ENCODE data around the gene DOCK11.
A peak's percentile ranks its signal among the peaks of the same experiment; 100 is the strongest.
"Not testable (repeated sequence)": the region's sequence is repeated elsewhere in the genome, so short reads cannot be mapped to it uniquely, and the experiment has no call there.

The DOCK11 gene

DNA sequence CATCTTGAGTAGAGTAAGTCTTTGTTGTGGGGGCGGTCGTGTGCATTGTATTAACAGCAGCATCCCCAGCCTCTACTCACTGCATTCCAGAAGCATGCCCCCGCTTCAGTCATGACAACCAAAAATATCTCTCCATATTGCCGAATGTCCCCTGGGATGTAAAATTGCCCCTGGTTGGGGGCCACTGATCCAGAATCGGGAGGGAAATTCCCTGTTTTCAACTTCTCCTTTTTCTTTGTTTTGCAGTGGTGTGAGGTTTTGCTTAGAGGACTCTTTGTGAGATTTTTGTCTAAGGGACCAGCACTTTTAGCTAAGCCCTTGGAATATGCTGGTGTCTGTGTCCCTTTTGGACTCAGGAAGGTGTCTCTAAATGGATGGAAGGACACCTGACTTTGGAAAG is 228.8 kb downstream of the DOCK11 start:
- Mint-ChIP-seq H3K4me1 (ENCODE audit: low read depth) (peaks cover 16% of the 10 kb centered on the region), H3K36me3 (ENCODE audit: low read depth) (no peaks in the 10 kb centered on the region), H3K4me3 (no peak overlapping the region), H3K27ac (peak overlapping the region; percentile 68), H3K9me3 (no peaks in the 10 kb centered on the region), H3K27me3 (peaks cover 8% of the 10 kb centered on the region)

DNA sequence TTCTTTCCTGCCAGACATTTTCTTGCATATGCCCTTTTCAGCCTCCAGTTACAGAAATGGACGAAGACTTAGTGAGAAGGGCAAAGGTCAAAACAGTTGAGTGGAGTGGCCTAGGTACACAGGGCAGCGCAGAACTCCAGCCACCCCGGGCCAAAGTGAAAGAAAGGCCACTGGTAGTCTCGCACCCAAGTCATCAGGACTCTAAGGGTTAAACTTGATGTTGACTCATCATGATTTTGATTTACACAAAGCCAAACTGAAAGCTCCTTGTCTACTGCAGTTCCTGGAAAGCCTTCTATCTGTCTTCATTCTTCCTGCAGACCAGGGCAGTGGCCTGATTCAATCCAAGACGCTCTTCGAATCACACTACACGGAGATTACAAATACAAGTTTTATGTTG is 229.2 kb downstream of the DOCK11 start:
- H3K27me3 Mint-ChIP-seq: peaks cover 8% of the 10 kb centered on the region
- no peak overlapping the region for H3K4me3 Mint-ChIP-seq
- H3K36me3 Mint-ChIP-seq (ENCODE audit: low read depth): no peaks in the 10 kb centered on the region
- H3K27ac Mint-ChIP-seq: no peak overlapping the region
- peaks cover 16% of the 10 kb centered on the region for H3K4me1 Mint-ChIP-seq (ENCODE audit: low read depth)
- H3K9me3 Mint-ChIP-seq: no peaks in the 10 kb centered on the region

DNA sequence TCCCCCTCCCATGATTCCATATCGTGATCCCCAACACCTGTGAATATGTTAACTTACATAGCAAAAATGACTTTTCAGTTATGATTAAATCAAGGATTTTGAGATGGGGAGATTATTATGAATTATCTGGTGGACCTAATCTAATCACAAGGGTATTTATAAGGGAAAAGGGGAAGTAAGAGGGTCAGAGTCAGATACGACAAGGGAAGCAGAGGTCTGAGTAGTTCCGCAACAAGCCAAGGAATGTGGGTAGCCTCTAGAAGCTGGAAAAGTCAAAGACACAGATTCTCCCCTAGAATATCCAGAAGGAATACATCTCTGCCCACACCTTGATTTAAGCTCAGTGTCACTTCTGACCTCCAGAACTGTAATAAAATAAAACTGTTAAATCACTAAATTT is 230.8 kb downstream of the DOCK11 start:
- H3K9me3 Mint-ChIP-seq: no peaks in the 10 kb centered on the region
- H3K27ac Mint-ChIP-seq: no peak overlapping the region
- peaks cover 15% of the 10 kb centered on the region for H3K27me3 Mint-ChIP-seq
- peak overlapping the region; percentile 53 for H3K4me3 Mint-ChIP-seq
- H3K4me1 Mint-ChIP-seq (ENCODE audit: low read depth): peaks cover 16% of the 10 kb centered on the region
- no peaks in the 10 kb centered on the region for H3K36me3 Mint-ChIP-seq (ENCODE audit: low read depth)

DNA sequence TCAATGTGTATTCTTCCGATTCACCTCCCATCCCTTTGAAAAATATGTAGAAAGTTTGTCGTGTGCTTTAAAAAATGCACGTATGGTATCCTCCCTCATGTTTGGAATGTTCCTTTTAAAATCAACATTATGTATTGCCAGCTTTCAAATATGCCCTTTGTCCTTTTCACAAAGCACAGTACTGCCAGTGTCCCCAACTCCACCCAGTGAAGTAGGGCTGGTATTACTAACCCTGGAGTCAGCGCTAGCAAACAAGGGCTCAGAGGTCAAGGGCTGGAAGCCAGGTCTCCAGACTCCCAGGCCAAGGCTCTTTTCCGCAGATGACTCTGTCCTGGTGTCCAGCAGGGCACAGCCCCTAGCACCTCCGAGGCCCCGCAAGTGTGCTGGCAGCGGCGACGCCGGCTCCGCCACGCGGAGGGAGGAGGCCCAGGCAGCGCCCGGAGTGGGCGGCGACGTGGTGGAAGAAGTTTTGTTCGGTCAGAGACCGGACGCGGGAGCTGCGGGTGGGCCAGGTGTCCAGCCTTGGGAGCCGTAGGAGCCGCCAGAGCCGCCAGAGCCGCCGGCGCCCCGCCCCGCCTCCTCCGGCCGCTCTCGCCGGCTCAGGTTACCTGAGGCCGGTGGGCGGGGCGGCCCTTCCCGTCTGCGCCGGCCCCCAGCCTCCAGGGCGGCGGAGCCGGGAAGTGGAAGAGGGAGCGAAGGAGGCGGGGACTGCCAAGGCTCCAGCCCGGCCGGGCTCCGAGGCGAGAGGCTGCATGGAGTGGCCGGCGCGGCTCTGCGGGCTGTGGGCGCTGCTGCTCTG is 231.5 kb downstream of the DOCK11 start, which contains the start of gene IL13RA1:
IL13RA1 (plus strand) TSS at position 720 of the 799 bp plus-strand sequence; CDS start at position 753, 33 bp downstream.
- peak within 1 kb of the TSS; percentile 63 for H3K4me3 Mint-ChIP-seq
- no peak within 1 kb of the TSS for H3K27ac Mint-ChIP-seq
- H3K4me1 Mint-ChIP-seq (ENCODE audit: low read depth): peaks cover 16% of the 10 kb centered on the region
- H3K36me3 Mint-ChIP-seq (ENCODE audit: low read depth): no peaks in the 10 kb centered on the region
- H3K27me3 Mint-ChIP-seq: peaks cover 15% of the 10 kb centered on the region
- no peaks in the 10 kb centered on the region for H3K9me3 Mint-ChIP-seq

DNA sequence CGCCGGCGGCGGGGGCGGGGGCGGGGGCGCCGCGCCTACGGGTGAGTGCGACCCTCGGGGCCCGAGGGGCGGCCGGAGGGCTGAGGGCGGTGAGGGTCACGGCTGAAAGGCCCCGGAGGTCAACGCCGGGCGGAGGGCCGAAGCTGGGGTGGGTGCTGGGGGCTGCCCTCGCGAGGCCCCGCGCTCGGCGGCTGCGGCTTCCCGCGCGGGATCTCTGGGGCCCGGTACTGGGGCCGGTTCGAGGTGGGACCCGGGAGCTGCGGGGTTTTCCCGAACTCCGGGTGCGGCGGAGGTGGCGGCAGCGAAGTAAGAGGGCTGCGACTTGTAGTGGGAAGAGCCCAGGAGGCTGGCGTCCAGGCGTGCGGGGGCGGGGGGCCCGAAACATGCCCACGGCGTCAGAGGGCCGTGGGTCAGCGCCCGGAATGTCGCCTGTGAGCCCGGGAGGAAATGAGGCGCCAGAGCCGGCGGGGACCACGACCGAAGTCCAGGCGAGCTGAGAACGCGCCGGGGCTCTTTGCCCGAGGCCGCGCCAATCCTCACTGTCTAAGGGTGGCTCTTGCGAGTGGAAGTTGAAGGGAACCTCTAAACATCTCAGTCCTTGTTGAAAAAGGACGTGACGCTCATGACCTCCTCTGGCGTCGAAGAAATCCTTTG is 232.2 kb downstream of the DOCK11 start:
- H3K36me3 Mint-ChIP-seq (ENCODE audit: low read depth): no peaks in the 10 kb centered on the region
- no peak overlapping the region for H3K27ac Mint-ChIP-seq
- no peaks in the 10 kb centered on the region for H3K9me3 Mint-ChIP-seq
- H3K4me3 Mint-ChIP-seq: peak overlapping the region; percentile 63
- peaks cover 16% of the 10 kb centered on the region for H3K4me1 Mint-ChIP-seq (ENCODE audit: low read depth)
- H3K27me3 Mint-ChIP-seq: peaks cover 15% of the 10 kb centered on the region

DNA sequence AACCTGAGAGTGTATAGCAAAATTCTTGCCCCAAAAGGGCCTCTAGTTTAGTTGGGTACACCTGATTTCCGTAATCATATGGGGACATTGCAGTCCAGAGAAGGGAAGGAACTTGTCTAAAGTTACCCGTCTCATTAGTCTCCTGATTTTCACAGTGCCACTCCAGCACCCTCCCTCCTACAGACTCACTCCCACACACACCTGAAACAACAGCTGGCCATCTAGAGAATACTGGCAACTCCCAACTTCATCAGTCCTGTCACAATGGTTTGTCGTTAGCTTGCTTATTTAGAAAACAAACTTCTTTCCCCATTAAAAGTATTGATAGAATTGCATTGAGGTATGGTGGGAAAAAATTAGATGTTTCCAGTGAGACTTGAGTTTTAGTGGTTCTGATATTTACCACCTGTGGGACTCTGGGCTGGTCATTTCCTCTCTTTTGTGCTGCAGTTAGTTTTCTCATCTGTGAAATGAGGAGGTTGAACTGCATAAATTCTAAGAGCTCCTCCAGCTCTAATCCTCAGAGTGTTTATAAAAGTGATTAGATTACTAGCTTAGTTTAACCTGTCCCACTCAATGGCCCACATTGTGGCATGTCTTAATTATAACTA is 233.5 kb downstream of the DOCK11 start:
- Mint-ChIP-seq H3K4me1 (ENCODE audit: low read depth) (peaks cover 8% of the 10 kb centered on the region), H3K9me3 (no peaks in the 10 kb centered on the region), H3K27me3 (peaks cover 15% of the 10 kb centered on the region), H3K4me3 (peak overlapping the region; percentile 54), H3K36me3 (ENCODE audit: low read depth) (no peaks in the 10 kb centered on the region), H3K27ac (no peak overlapping the region)

DNA sequence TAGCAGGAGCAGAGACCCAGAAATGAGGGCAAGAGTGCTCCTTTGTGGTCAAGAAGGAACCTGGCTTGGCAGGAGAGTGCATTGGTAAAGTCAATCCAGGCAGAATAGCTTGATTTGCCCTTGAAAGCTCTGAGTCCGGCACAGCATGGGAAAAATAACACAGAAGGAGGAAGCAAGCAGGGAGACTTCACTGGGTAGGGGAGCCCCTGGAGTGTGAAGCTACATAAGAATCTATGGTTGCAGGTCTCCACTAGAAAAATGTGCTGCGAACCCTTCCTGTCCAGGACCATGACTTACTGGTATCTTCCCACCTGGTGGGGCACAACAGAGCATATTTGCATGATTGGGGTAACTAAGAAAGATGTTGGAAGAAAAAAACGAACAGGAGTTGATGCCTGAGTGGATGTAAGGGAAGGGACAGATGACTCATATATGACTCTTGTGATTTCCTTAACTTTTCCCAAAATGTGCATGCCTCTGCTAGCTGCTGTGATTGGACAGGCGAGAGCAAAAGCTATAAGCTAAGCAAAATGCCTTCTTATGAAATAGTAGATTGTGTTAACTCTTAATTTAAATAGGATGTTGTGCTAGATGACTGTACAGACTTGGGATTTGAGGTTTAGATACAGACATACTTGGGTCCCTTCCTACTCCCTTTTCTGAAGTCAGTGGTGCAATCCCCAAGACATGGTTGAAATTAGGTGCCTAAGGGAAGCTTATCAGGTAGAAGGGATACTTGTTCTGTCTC is 235.1 kb downstream of the DOCK11 start:
- H3K27me3 Mint-ChIP-seq: peaks cover 20% of the 10 kb centered on the region
- no peak overlapping the region for H3K4me3 Mint-ChIP-seq
- no peak overlapping the region for H3K27ac Mint-ChIP-seq
- peaks cover 3% of the 10 kb centered on the region for H3K4me1 Mint-ChIP-seq (ENCODE audit: low read depth)
- H3K36me3 Mint-ChIP-seq (ENCODE audit: low read depth): no peaks in the 10 kb centered on the region
- peaks cover 4% of the 10 kb centered on the region for H3K9me3 Mint-ChIP-seq

DNA sequence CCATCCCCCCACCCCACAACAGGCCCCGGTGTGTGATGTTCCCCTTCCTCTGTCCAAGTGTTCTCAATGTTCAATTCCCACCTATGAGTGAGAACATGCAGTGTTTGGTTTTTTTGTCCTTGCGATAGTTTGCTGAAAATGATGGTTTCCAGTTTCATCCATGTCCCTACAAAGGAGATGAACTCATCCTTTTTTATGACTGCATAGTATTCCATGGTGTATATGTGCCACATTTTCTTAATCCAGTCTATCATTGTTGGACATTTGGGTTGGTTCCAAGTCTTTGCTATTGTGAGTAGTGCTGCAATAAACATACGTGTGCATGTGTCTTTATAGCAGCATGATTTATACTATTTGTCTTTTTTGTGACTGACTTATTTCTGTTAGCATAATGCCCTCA is 236.9 kb downstream of the DOCK11 start:
- not testable (repeated sequence) for H3K9me3 Mint-ChIP-seq; H3K4me3 Mint-ChIP-seq; H3K4me1 Mint-ChIP-seq (ENCODE audit: low read depth); H3K27ac Mint-ChIP-seq; H3K36me3 Mint-ChIP-seq (ENCODE audit: low read depth)
- H3K27me3 Mint-ChIP-seq: peaks cover 25% of the 10 kb centered on the region

DNA sequence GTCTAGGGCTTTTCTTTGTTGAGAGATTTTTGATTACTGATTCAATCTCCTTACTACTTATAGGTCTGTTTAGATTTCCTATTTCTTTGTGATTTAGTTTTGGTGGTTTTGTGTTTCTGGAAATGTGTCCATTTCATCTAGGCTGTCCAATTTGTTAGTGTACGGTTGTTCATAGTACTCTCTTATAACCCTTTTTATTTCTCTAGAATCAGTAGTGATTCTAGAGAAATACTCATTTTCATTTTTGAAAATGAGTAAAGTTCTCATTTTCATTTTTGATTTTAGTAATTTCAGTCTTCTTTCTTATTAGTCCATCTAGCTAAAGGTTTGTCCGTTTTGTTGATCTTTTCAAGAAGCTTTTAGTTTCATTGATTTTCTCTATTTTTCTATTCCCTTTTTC is 239.3 kb downstream of the DOCK11 start:
- H3K4me1 Mint-ChIP-seq (ENCODE audit: low read depth): peaks cover 9% of the 10 kb centered on the region
- peaks cover 21% of the 10 kb centered on the region for H3K27me3 Mint-ChIP-seq
- no peak overlapping the region for H3K4me3 Mint-ChIP-seq
- peak overlapping the region; percentile 56 for H3K27ac Mint-ChIP-seq
- no peaks in the 10 kb centered on the region for H3K36me3 Mint-ChIP-seq (ENCODE audit: low read depth)
- peaks cover 7% of the 10 kb centered on the region for H3K9me3 Mint-ChIP-seq

All from stimulated activated naive CD8-positive, alpha-beta T cell treated with anti-CD3 and anti-CD28 coated beads, Interleukin-15, Interleukin-2, amounts not matched to agents 100 ng/mL and 50 ng/mL, for 24 hours (primary cell).